KMS-11 (cell line): ENCODE data around the gene LCLAT1.
"Not testable (repeated sequence)": the region's sequence is repeated elsewhere in the genome, so short reads cannot be mapped to it uniquely, and the experiment has no call there.

Source experiments
- H2AFZ ChIP-seq: fragments of 200-600 bp; sonication (generic); 2 replicates; pipeline ENCODE4 v1.6.1; 2016; ENCODE audit warnings: antibody characterized with exemption, mixed run types, low read depth
- H3K27ac ChIP-seq: fragments of 200-600 bp; sonication (generic); 2 replicates; pipeline ENCODE4 v1.6.1; 2016; ENCODE audit warnings: mild to moderate bottlenecking, mixed run types
- H3K27me3 ChIP-seq: fragments of 200-600 bp; sonication (generic); 2 replicates; pipeline ENCODE4 v1.6.1; 2017; ENCODE audit warnings: mild to moderate bottlenecking, low read depth, mixed run types, moderate library complexity; ENCODE audit not compliant: insufficient read depth
- H3K36me3 ChIP-seq: fragments of 200-600 bp; sonication (generic); 2 replicates; pipeline ENCODE4 v1.6.1; 2017; ENCODE audit warnings: mild to moderate bottlenecking, mixed run types; ENCODE audit not compliant: insufficient read depth
- H3K4me1 ChIP-seq: fragments of 200-600 bp; sonication (generic); 2 replicates; pipeline ENCODE4 v1.6.1; 2016; ENCODE audit warnings: mild to moderate bottlenecking, low read depth, mixed run types; ENCODE audit not compliant: poor library complexity, severe bottlenecking
- H3K4me2 ChIP-seq: fragments of 200-600 bp; sonication (generic); 2 replicates; pipeline ENCODE4 v1.7.0; 2016; ENCODE audit warnings: mild to moderate bottlenecking, mixed run types
- H3K4me3 ChIP-seq: fragments of 200-600 bp; sonication (generic); IDR thresholded peaks from 2 replicates; pipeline ENCODE4 v1.6.1; 2017; ENCODE audit warnings: low read depth, low read length, mixed read lengths; ENCODE audit not compliant: insufficient read depth
- H3K79me2 ChIP-seq: fragments of 200-600 bp; sonication (generic); 2 replicates; pipeline ENCODE4 v1.6.1; 2016; ENCODE audit warnings: low read depth, mixed run types; ENCODE audit not compliant: insufficient read depth
- H3K9ac ChIP-seq: fragments of 200-600 bp; sonication (generic); 2 replicates; pipeline ENCODE4 v1.6.1; 2016; ENCODE audit warnings: mild to moderate bottlenecking, mixed run types
- H4K20me1 ChIP-seq: fragments of 200-600 bp; sonication (generic); 2 replicates; pipeline ENCODE4 v1.6.1; 2016; ENCODE audit warnings: mild to moderate bottlenecking, mixed run types; ENCODE audit not compliant: insufficient read depth
- TF ChIP-seq, protein P1 (sequence below): fragments of 200-600 bp; sonication (generic); conservative IDR thresholded peaks from 2 replicates; pipeline ENCODE4 v1.6.1; 2017; ENCODE audit warnings: low read depth, mild to moderate bottlenecking, antibody characterized with exemption, low read length, moderate library complexity, mixed read lengths

The LCLAT1 gene

DNA sequence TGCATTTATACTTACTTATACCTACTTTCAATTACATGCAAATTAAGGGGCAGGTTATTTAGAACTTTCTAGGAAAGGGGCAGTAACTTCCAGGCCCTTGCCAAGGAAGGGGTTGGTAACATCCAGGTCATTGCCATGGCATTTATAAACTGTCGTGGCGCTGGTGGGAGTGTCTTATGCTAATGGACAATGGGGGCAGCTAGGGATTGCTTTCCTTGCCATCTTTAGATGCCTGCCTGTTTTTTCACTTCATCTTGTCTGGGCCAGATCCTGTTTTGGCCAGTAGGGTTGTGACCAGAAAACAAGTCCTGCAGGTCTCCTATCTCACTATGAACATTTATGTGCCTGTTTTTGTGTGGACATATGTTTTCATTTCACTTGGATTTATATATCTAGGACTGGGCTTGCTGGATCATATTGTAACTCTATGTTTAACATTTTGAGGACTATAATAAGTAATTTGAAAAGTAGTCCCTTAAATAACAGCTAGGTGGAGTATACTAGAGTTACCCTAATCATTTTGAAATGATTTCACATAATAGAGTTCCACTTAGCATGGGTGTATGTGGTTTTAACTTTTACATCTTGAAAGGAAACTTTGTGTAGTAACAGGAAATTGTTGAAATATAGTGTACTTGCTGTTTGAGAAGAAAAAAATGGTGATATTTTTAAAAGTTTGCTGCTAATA, 56.1 kb downstream of the LCLAT1 start:
- Histone ChIP-seq H3K9ac (no peak overlapping the region), H3K27me3 (no peaks in the 10 kb centered on the region), H3K79me2 (peaks cover 15% of the 10 kb centered on the region; the same call in 1 of the 2 replicates), H3K27ac (no peak overlapping the region), H2AFZ (no peak overlapping the region), H3K4me2 (no peak overlapping the region), H3K36me3 (no peaks in the 10 kb centered on the region), H4K20me1 (no peaks in the 10 kb centered on the region), H3K4me1 (no peaks in the 10 kb centered on the region), H3K4me3 (no peak overlapping the region)
- TF ChIP-seq, protein P1, sequence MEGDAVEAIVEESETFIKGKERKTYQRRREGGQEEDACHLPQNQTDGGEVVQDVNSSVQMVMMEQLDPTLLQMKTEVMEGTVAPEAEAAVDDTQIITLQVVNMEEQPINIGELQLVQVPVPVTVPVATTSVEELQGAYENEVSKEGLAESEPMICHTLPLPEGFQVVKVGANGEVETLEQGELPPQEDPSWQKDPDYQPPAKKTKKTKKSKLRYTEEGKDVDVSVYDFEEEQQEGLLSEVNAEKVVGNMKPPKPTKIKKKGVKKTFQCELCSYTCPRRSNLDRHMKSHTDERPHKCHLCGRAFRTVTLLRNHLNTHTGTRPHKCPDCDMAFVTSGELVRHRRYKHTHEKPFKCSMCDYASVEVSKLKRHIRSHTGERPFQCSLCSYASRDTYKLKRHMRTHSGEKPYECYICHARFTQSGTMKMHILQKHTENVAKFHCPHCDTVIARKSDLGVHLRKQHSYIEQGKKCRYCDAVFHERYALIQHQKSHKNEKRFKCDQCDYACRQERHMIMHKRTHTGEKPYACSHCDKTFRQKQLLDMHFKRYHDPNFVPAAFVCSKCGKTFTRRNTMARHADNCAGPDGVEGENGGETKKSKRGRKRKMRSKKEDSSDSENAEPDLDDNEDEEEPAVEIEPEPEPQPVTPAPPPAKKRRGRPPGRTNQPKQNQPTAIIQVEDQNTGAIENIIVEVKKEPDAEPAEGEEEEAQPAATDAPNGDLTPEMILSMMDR: 0 out of 2 replicates have a peak, but pooled peaks have one; percentile 13

DNA sequence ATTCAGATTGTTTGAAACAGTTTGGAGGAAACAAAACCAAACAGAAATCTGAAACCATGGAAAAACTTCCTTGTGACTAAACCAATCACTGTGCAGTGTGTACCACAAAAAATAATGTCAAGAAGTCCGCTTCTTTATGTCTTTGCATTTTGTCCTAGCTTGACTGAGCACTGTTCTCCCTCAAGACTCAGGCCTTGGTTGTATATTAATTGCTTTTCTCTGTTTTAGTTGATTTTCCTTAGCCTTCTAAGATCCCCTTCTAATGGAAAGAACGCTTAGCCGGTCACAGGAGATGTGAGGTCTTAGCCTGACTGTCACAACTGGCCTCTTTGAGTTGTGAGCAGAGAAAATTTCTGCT, 56.6 kb downstream of the LCLAT1 start:
- Histone ChIP-seq H3K79me2 (peaks cover 15% of the 10 kb centered on the region; the same call in 1 of the 2 replicates), H3K36me3 (no peaks in the 10 kb centered on the region), H3K27me3 (no peaks in the 10 kb centered on the region), H2AFZ (no peak overlapping the region), H3K4me2 (no peak overlapping the region), H3K9ac (no peak overlapping the region), H3K4me3 (no peak overlapping the region), H3K27ac (no peak overlapping the region), H3K4me1 (no peaks in the 10 kb centered on the region), H4K20me1 (no peaks in the 10 kb centered on the region)
- TF ChIP-seq, protein P1: no peak

DNA sequence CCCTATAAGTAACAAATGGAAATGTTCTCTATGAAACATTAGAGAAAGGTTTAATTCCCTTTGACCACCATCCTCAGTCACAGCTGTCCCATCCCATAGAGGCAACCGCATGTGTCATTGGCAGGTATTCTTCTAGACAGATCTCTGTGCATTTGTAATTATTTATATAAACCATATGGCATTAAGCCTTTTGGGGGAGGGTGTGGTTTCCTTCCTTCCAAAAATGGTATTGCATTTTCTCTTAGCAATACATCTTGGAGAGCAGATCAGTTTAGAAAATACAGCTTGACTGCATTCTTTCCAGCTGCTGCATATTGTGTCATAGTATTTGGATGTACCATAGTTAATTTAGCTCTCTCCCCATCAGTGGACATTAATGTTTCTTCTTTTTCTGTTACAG, 57.7 kb downstream of the LCLAT1 start:
- Histone ChIP-seq H3K79me2 (peaks cover 11% of the 10 kb centered on the region; the same call in 1 of the 2 replicates), H3K27me3 (no peaks in the 10 kb centered on the region), H3K36me3 (no peaks in the 10 kb centered on the region), H2AFZ (no peak overlapping the region), H3K4me3 (no peak overlapping the region), H3K4me1 (no peaks in the 10 kb centered on the region), H3K9ac (no peak overlapping the region), H3K4me2 (no peak overlapping the region), H4K20me1 (no peaks in the 10 kb centered on the region), H3K27ac (no peak overlapping the region)
- TF ChIP-seq, protein P1: no peak

DNA sequence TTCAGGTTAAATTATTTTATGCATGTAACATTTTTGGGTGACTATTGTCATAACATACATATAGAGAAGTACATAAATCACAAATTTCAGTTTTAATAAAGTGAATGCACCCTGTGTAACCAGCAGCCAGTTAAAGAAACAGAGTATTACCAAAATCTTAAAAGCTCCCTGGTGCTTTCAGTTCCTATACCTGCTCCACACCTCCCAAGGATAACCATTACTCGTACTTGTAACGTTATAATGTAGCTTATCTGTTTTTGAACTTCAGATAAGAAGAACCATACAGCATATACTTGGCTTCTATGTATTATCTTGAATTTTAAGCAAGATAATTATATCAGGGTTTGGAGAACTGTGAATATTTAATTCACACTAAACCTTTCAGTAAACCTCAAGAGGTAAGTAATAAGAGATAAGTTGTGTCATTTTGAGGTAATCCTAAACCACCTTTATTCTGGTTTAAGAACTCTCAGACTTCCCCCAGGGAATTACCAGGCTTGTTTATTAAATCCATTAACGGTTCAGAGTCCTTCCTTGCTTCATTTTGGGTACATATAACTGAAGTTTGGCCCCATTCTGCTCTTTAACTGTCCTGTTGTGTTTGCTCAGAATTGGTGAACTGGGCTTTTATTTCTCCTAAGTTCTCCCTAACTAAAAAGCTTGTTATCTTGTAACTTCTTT, 58.6 kb downstream of the LCLAT1 start:
- H3K4me1 ChIP-seq: no peaks in the 10 kb centered on the region
- no peaks in the 10 kb centered on the region for H3K36me3 ChIP-seq
- TF ChIP-seq, protein P1: no peak
- no peak overlapping the region for H3K4me2 ChIP-seq
- no peak overlapping the region for H3K4me3 ChIP-seq
- no peaks in the 10 kb centered on the region for H3K27me3 ChIP-seq
- no peak overlapping the region for H3K9ac ChIP-seq
- H2AFZ ChIP-seq: no peak overlapping the region
- H3K79me2 ChIP-seq: peaks cover 5% of the 10 kb centered on the region; the same call in 1 of the 2 replicates
- H3K27ac ChIP-seq: no peak overlapping the region
- H4K20me1 ChIP-seq: no peaks in the 10 kb centered on the region

DNA sequence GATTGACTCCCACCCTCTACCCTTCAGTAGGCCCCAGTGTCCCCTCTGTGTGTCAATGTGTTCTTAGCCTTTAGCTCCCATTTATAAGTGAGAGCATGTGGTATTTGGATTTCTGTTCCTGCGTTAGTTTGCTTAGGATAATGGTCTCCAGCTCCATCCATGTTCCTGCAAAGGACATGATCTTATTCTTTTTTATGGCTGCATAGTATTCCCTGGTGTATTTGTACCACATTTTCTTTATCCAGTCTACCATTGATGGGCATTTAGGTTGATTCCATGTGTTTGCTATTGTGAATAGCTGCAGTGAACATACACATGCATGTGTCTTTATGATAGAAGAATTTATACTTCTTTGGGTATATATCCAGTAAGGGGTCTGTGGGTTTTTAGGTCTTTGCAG, 60.4 kb downstream of the LCLAT1 start:
- not testable (repeated sequence) for H3K27me3 ChIP-seq, H2AFZ ChIP-seq, H3K4me2 ChIP-seq, H3K27ac ChIP-seq, H3K4me3 ChIP-seq, H3K9ac ChIP-seq, H3K79me2 ChIP-seq, H4K20me1 ChIP-seq, H3K4me1 ChIP-seq, H3K36me3 ChIP-seq
